Chondrocyte (in vitro differentiated cells): ENCODE data around the gene PMFBP1. TPM values are rescaled to one million over a fixed set of nuclear protein-coding genes. Genes with fewer than 3 reads are reported as not detected.
A peak's percentile ranks its signal among the peaks of the same experiment; 100 is the strongest.

Source experiments
- DNase-seq: peaks from one replicate; pipeline ENCODE4 v3.0.0; 2021; ENCODE audit warnings: mixed read lengths, low spot score
- H3K27ac Mint-ChIP-seq: one replicate; pipeline ENCODE4 v1.8.0; 2021; ENCODE audit warnings: mild to moderate bottlenecking, moderate library complexity, mixed read lengths; ENCODE audit not compliant: unreplicated experiment
- H3K27me3 Mint-ChIP-seq: 2 replicates; pipeline ENCODE4 v1.8.0; 2021; ENCODE audit warnings: low read depth, mixed read lengths
- H3K36me3 Mint-ChIP-seq: 2 replicates; pipeline ENCODE4 v1.8.0; 2021; ENCODE audit warnings: low read depth, mixed read lengths
- H3K4me1 Mint-ChIP-seq: 2 replicates; pipeline ENCODE4 v1.8.0; 2021; ENCODE audit warnings: low read depth, mild to moderate bottlenecking, mixed read lengths
- H3K4me3 Mint-ChIP-seq: one replicate; pipeline ENCODE4 v1.8.0; 2021; ENCODE audit warnings: mild to moderate bottlenecking, moderate library complexity, mixed read lengths; ENCODE audit not compliant: unreplicated experiment
- H3K9me3 Mint-ChIP-seq: 2 replicates; pipeline ENCODE4 v1.8.0; 2021; ENCODE audit warnings: low read depth, mixed read lengths
- CTCF ChIP-seq: fragments of 200-600 bp; sonication (generic); IDR thresholded peaks from 2 replicates; pipeline ENCODE4 v1.5.0; 2021; ENCODE audit warnings: antibody characterized with exemption, mild to moderate bottlenecking, moderate library complexity
- total RNA-seq: library from RNA; stranded (reverse); gene quantifications from 3 replicates; pipeline ENCODE4 v1.2.1, GENCODE V29; 2021

The PMFBP1 gene
- total RNA-seq, 1 donor from 2014 or later = 0.30 TPM

DNA sequence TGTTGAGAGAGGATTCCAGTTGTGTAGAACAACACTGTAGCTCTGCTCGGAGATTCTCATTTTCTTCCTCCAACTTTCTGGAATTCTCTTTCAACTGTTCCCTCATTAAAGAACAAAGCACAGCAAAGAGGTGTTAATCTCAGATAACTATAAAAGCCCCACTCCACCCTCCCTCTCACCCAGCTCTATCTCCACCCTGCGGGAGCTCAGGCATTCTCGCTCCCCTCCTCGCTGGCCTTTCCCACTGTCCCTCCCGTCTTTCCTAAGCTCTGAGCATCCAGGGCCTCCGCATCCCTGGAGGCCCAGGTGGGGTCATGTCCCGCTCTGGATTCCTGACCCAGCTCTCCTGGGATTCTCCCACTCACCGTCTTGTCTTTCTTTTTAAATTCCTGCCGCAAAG lies 43.3 kb downstream of the PMFBP1 start:
- Mint-ChIP-seq H3K9me3 (no peaks in the 10 kb centered on the region), H3K27me3 (no peaks in the 10 kb centered on the region), H3K4me3 (no peak overlapping the region), H3K4me1 (peaks cover 6% of the 10 kb centered on the region), H3K36me3 (peaks cover 3% of the 10 kb centered on the region), H3K27ac (no peak overlapping the region)
- no peak for TF ChIP-seq CTCF
- no peak for DNase-seq

DNA sequence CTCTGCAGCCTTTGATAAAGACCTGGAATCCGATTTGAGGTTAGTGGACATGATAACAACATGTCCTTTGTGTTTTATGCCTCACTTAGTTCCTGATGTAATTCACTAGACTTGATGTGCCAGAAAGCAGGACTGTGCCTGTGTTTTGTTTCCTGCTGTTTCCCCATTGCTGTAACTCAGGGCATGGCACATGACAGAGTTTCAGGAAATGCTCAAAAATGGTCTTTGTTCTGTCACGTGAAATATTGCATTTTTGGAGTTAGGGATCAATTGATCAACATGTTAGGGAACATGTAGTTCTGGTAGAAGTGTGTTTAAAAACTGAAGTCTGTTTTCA lies 45.6 kb downstream of the PMFBP1 start:
- no peak overlapping the region for H3K4me3 Mint-ChIP-seq
- no peaks in the 10 kb centered on the region for H3K9me3 Mint-ChIP-seq
- no peaks in the 10 kb centered on the region for H3K27me3 Mint-ChIP-seq
- DNase-seq = no peak
- H3K27ac Mint-ChIP-seq = no peak overlapping the region
- H3K4me1 Mint-ChIP-seq = peaks cover 6% of the 10 kb centered on the region
- H3K36me3 Mint-ChIP-seq = peaks cover 3% of the 10 kb centered on the region
- TF ChIP-seq CTCF = no peak

GRCh38 chr16:72125635-72126428 lies 46.1 kb downstream of the PMFBP1 start:
- Mint-ChIP-seq H3K36me3 (peaks cover 3% of the 10 kb centered on the region), H3K9me3 (no peaks in the 10 kb centered on the region), H3K4me1 (peaks cover 6% of the 10 kb centered on the region), H3K27ac (no peak overlapping the region), H3K4me3 (no peak overlapping the region), H3K27me3 (no peaks in the 10 kb centered on the region)
- DNase-seq = no peak
- no peak for TF ChIP-seq CTCF

DNA sequence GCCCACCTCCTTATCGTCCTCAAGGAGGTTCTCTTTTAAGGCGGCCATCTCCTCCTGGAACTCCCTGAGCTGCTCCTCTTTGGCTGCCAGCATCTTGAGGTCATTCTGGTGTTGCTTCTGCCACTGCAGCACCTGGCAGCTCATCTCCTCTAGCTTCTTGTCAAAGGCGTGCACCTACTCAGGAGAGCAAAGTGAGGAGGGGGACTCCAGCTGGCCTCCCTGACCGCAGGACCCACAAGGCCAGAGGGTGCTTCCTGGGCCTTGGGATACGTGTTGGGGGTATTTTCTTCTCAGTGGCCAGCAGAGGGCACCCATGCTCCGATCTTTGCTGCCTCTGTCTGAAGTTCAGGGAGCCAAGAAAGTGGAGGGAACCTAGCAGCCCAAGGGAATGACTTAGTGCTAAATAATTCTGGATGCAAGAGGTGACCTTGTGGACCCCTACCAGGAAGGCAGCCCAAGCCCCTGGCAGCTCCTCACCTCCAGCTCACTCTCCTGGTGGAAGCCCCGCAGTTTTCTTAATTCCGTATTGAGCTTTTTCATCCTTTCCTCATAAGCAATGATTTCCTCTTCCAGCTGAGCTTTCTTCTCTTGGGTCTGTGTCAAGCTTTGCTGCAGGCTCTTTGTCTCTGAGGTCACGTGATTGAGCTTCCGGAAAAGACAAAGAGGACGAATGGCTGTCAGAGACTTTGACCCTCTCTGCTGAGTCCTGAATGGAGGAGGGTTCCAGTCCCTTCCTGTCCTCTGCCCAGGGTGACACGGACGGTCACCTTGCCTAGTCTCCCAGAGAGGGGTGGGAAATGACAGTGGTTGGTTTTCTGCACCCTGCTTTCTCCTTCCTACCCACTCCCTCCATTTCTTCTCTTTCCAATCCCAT lies 47.0 kb downstream of the PMFBP1 start:
- Mint-ChIP-seq H3K4me1 (peaks cover 6% of the 10 kb centered on the region), H3K4me3 (no peak overlapping the region), H3K9me3 (no peaks in the 10 kb centered on the region), H3K27me3 (no peaks in the 10 kb centered on the region), H3K27ac (no peak overlapping the region), H3K36me3 (peaks cover 3% of the 10 kb centered on the region)
- TF ChIP-seq CTCF = peak; percentile 90
- DNase-seq = no peak

DNA sequence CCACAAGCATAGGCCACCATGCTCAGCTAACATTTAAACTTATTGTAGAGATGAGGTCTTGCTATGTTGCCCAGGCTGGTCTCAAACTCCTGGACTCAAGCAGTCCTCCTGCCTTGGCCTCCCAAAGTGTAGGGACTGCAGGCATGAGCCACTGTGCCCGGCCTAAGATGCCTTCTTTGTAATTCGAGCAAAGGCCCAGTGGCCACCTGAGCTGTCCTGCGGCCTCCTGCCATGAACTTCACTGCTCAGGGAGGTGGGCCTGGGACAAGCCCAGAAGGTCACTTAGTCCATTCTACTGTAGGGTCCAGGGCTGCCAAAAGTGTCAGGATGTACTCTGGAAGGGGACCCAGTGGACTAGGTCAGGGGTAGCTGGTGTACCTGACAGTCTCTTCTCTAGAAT lies 47.8 kb downstream of the PMFBP1 start:
- no peaks in the 10 kb centered on the region for H3K9me3 Mint-ChIP-seq
- TF ChIP-seq CTCF = no peak
- H3K27ac Mint-ChIP-seq = no peak overlapping the region
- no peaks in the 10 kb centered on the region for H3K27me3 Mint-ChIP-seq
- no peak overlapping the region for H3K4me3 Mint-ChIP-seq
- peaks cover 3% of the 10 kb centered on the region for H3K36me3 Mint-ChIP-seq
- H3K4me1 Mint-ChIP-seq = peaks cover 6% of the 10 kb centered on the region
- DNase-seq = no peak
